Fibroblast of skin of scalp (primary cell): Measurements from ENCODE around the gene NCAPH2.
"Not testable (repeated sequence)": the region's sequence is repeated elsewhere in the genome, so short reads cannot be mapped to it uniquely, and the experiment has no call there.

Source experiments
- DNase-seq: peaks from one replicate; pipeline ENCODE4 v3.0.0-alpha.2; 2013

Gene NCAPH2

DNA sequence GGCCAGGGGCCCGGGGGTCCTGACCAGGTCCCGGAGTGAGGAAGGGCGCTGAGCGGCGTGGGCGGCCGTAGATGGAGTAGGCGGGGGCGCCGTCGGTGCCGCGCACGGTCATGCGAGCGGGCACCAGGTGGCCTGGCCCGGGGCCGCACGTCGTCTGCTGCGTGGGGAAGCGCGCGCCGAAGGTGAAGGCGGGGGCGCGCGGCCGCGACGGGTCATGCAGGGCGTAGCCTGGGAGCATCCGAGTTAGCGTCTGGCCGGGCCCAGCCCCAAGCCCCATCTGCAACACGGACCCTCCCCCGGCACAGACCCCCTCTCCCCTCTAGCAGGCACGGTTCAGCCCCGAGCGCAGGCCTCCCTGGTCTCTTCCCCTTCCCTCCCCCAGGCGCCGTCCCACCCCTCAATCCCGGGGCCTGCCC, 23.5 kb downstream of the NCAPH2 start:
- no peak for DNase-seq

DNA sequence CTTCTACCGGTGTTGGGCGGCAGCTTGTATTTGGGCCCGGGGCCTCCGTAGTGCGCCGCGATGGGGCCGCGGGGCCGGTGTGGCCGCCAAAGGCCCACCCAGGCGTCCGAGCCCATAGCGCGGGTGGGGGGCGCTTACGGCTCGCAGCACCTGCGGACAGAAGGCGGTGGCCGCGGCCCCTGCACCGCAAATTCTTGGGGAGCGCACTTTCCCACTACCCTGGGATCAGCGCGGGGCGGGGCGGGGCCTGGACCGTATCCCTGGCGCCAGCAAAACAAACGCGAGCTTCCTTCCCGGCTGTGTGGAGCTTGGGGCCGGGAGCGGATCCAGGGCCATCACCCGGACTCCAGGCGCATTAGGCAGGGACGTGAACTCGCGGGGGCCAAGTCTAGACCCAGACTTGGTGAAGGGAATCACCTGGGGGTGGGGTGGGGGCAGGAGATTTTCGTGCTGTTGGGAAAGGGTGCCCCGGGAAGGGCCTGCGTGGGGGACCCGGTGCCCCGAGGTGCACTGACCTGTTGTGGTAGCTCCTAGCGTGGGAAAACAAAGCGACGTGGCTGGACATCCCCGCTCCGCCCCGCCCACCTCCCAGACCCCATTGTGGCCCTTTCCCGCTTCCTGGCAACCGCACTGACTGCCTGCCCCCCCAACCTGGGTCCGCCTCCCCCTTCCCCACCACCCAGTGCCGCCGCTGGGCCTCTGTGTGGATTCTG, 24.1 kb downstream of the NCAPH2 start:
- DNase-seq, result peak; percentile 45

DNA sequence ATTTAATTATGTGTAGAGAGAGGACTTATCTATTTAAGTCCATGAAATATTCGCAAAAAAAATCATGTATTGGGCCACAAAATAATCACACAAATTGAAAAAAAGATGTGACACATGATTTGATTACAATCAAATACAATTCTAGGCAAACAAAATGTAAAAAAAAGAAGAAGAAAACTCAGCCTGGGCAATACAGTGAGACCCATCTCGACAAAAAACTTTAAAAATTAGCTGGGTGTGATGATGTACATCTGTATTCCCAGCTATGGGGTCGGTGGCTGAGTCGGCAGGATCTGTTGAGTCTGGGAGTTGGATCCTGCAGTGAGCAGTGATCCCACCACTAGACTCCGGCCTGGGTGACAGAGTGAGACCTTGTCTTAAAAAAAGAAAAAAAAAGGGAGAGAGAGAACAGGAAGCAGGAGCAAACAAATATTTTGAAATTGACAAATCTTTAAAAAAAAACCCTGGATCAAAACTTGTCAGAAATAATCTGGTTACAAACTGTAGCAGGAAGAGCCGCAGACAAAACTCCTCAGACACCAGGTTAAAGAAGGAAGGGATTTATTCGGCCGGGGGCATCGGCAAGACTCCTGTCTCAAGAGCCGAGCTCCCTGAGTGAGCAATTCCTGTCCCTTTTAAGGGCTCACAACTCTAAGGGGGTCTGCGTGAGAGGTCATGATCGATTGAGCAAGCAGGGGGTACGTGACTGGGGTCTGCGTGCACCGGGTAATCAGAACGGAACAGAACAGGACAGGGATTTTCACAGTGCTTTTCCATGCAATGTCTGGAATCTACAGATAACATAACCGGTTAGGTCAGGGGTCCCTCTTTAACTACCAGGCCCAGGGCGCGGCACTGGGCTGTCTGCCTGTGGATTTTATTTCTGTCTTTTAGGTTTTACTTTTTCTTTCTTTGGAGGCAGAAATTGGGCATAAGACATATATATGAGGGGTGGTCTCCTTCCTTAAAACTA, 25.1 kb downstream of the NCAPH2 start:
- no peak for DNase-seq

DNA sequence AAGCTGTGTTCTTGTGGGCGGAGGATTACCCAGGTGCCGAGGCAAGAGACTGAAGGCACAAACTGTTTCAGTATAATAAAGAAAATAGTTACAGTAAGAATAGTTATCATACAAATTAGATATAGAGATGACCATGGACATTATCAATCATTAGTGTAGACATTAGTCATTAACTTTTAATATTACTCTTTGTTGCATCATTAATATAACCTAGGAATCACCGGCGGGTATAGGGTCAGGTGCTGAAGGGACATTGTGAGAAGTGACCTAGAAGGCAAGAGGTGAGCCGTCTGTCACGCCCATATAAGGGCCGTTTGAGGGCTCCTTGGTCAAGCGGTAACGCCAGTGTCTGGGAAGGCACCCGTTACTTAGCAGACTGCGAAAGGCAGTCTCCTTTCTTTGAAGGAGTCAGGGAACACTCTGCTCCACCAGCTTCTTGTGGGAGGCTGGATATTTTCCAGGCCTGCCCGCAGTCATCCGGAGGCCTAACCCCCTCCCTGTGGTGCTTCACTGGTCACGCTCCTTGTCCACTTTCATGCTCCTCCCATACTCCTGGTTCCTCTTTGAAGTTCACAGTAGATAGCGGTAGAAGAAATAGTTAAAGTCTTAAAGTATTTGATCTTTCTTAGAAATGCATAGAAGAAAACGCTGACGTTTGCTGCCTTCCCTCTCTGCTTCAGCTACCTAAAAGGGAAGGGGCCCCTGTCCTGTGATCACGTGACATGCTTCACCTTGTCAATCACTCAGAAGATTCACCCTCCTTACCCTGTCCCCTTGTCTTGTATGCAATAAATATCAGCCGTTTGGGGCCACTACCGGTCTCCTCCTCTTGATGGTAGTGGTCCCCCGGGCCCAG, 26.1 kb downstream of the NCAPH2 start:
- not testable (repeated sequence) for DNase-seq

DNA sequence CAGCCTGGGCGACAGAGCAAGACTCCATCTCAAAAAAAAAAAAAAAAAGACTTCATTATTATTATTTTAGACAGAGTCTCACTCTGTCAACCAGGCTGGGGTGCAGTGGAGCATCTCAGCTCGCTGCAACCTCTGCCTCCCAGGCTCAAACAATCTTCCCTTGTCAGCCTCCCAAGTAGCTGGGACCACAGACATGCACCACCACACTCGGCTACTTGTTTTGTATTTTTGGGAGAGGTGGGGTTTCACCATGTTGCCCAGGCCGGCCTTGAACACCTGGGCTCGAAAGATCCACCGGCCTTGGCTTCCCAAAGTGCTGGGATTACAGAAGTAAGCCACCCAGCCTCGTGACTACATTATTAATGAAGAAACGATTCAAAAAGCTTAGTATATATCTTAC, 27.1 kb downstream of the NCAPH2 start:
- no peak for DNase-seq

DNA sequence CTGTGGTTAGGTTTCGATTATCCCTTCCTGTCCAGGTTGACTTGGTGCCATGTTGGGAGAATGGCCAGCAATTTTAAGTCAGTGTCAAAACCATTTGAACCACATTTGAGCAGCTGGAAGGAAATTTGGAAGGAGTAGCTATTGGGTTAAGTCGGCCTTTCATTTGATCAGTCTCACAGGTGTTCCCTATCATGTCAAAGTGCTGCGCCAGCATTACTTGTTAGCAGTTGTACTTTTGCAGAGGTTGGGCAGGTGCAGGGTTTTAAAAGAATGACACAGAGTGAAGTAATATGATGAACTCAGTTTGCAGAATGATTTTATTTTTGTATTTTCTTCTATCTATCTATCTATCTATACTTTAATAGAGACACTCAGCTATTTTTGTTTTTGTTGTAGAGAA, 28.2 kb downstream of the NCAPH2 start:
- no peak for DNase-seq

DNA sequence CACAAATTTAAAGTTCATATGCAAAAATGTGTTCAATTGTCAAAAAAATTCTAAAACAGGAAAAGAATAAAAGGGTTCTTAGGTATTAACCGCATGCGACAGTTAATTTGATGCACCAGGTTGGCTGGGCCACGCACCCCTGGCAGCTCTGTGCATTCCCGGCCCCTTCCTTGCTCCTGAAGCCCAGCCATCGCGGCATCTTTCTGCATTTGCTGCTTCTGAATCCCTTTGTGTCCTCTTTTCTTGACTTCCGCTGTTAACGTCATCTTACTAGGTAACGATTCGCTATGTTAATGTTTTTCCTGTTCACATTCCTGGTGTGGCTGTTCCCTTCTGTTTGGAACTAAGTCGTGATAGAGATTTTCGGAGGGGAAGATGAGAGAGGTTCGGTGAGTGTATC, 29.7 kb downstream of the NCAPH2 start:
- no peak for DNase-seq

DNA sequence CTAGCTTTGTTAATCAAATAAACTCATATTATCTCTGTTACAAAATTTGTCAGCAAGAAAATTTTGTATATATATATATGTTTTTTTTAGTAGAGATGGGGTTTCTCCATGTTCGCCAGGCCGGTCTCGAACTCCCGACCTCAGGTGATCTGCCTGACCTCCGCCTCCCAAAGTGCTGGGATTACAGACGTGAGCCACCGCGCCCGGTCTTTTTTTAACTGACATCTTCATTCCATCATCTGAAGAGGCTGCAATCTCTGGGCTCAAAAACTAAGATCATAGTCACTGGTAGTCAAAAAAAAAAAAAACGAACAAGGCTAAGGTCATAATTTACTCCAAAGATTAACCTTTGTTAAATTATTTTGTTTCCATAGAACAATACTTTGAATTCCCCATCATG, 32.4 kb downstream of the NCAPH2 start:
- no peak for DNase-seq

DNA sequence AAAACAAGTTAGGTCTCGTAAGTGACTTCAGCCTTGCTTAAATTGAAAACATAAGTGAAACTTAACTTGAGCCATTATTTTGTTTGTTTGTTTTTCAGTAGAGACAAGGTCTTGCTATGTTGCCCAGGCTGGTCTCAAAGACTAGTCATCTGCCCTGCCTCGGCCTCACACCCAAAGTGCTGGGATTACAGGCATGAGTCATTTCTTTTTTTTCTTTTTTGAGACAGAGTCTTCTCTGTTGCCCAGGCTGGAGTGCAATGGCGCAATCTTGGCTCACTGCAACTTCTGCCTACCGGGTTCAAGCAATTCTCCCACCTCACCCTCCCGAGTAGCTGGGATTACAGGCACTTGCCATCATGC, 33.6 kb downstream of the NCAPH2 start:
- peak; percentile 84 for DNase-seq

DNA sequence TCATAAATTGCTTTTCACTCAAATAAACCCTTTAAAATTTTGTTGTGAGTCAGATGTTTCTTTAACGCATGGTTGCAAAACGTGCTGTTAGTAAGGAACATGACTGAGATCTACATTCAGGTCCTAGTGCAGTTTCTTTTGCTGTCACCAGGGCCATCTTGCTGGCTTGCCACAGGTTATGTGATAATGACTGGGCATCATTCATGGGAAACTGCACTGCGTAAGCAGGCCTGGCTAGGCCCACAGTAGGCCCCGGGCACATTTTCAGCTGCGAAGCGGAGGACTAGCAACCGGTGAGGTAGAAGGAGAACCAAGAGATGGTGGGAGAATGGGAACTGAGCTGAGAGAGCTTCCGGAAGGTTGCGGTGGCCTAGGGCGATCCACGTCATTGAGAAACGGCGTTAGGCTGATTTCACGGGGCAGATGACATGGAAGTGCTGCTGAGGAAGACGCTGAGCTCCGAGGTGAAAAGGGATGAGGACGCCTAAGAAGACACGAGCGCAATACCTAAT, 34.4 kb downstream of the NCAPH2 start:
- no peak for DNase-seq

DNA sequence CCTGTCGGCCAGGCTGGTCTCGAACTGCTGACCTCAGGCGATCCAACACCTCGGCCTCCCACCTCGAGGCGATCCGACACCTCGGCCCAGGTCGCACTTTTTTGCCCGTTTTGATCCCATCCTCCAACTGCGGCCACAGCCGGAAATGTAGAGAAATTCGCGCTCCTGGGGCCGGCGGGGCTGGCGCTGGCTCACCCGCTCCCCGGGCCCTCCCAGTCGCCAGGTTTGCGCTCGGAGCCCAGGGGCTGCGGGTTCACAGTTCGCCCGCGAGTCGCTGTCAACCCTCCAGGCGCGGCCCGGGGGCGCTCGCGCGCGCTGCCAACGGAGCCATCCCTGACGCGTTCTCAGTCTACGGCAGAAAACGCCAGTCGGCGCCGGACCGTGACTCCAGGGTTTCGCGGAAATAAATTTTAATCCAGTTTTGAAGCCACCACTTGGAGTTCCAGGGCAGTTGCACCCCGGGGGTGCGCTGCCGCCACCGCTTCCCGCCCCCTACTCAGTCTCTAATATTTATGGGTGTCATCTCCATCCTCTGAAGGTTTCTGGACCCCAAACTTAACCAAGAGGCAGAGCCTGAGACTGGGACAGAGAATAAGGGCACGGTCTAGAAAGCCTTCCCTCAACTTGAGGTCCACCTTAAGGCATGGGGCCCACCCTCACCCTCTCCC, 36.2 kb downstream of the NCAPH2 start:
- peak; percentile 71 for DNase-seq

DNA sequence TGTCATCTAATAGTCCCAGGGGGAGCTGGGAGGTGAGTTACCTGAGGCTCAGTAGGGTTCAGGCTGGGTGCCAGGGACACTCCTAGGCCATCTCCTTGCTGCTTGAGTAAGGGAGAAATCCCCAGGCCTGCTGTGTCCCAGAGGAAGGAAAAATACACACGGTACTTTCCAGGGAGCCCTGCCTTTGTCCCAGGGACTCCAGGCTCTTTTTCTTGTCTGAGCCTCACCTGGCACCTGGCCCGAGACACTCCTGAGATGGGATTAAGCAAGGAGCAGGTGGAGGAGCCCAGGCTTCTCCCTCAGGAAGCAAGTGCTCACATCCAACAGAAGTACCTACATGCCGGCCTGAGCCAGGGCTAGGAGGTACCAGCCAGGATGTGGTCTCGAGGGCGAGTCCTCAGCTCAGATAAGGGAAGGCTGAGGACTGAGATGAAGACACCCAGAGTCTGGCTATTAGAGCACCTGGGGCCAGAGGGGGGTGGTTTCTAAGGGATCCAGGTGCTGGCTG, 36.8 kb downstream of the NCAPH2 start:
- no peak for DNase-seq

DNA sequence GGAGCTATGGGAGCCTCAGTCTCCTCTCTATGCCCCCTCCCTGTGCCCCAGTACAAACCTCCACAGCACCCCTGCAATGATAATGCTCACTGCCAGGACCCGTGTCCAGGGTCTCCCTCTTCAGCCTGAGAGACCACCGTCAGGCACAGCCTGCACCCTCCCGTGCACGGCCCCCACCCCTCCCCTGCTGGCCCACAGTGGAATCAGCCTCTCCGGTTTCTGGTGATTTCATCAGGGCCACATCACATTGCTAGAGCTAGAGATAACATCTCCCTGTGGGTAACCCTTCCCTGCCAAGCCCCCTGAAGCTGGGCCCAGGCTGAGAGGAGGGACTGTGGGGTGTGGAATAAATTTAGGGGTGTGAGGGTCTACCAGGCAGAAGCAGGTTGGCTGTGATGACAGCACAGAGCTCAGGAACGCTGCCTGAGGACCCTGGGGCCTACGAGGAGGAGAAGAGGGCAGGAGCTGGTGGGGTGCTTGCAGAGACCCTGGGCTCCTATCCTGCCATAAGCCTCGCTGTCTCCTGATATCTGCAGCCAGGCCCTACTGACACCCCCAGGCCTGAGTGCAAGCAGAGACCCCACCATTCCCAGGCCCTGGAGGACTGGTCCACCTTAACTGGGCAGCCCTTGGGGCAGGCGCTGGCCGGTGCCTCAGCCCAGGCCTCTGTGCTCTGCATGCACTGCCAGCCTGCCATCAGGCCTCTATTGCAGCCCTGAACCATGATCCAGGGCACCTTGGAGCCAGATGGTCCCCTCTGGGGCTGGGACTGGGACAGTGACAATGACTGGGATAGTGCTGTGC, 37.7 kb downstream of the NCAPH2 start, which contains the start of gene KLHDC7B:
TSS of gene KLHDC7B (plus strand) at position 378 of the 804 bp plus-strand sequence. CDS start at position 723, 345 bp downstream.
- peak; percentile 82 for DNase-seq

DNA sequence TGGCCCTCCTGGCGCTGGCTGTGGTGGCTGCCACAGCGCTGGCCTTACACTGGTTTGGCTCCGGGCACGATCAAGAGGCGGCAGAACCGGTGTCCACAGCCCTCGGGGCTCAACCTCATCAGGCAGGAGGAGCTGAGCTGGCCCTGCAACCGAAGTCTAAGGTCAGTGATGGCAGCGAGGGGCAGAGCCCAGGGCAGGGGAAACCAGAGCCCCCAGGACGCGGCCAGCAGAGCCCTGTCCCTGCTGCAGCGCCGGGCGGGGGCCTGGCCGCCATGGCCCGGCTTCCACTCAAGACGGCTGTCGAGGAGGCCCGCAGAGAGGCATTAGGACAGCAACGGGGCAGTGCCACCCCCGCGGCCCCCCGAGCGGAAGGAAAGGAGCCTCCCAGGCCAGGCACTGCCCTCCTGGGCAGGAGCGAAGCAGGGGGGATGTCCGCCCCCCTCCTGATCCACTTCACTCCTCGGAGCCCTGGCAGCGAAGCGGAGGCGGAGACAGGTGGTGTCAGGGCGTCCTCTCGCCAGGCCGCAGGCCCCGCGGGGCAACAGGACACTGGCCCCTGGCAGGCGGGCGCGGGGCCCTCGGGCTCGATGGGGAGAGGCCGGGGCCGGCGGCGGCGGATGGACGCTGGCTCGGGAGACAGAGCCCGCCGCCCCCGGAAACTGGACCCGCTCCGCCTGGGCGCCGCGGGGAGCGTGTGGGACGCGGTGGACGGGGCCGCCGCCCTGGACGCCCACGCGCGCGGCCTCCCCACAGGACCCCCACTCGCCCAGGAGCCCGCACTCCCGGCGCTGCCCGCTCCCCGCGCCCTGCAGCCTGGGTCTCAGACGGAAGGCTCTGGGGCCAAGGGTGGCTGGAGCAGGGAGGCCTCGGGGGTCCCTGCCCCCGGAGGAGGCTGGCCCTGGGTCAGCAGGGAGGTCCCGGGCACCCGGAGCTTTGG, 38.6 kb downstream of the NCAPH2 start:
- no peak for DNase-seq

DNA sequence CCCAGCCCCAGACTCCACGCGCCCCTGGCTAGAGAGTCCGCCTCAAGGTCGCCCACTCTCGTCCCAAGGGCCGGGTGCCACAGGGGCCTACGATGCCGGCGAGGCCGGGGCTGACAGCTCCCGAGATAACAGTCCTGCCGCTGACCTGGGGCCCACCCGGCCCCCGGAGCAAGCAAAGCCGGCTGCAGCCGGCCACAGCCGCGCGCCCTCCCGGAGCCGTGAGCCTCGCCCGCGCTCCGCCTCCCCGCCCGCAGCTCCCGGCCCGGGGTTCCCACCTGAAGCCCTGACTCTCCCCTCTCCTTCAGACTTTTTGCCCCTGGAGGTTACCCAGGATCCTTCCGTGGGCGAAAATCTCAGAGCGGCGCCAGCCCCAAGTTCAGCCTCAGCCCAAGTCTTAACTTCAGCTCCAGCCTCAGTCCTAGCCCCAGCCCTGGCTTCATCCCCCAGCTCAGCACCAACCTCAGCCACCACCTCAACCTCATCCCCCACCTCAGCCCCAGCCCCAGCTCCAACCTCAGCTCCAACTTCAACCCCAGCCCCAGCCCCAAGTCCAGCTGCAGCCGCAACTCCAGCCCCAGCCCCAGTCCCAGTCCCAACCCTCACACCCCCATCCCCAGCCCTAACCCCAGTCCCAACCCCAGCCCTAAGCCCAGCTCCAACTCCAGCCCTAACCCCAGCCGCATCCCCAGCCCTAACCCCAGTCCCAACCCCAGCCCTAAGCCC, 39.4 kb downstream of the NCAPH2 start:
- DNase-seq, result no peak

DNA sequence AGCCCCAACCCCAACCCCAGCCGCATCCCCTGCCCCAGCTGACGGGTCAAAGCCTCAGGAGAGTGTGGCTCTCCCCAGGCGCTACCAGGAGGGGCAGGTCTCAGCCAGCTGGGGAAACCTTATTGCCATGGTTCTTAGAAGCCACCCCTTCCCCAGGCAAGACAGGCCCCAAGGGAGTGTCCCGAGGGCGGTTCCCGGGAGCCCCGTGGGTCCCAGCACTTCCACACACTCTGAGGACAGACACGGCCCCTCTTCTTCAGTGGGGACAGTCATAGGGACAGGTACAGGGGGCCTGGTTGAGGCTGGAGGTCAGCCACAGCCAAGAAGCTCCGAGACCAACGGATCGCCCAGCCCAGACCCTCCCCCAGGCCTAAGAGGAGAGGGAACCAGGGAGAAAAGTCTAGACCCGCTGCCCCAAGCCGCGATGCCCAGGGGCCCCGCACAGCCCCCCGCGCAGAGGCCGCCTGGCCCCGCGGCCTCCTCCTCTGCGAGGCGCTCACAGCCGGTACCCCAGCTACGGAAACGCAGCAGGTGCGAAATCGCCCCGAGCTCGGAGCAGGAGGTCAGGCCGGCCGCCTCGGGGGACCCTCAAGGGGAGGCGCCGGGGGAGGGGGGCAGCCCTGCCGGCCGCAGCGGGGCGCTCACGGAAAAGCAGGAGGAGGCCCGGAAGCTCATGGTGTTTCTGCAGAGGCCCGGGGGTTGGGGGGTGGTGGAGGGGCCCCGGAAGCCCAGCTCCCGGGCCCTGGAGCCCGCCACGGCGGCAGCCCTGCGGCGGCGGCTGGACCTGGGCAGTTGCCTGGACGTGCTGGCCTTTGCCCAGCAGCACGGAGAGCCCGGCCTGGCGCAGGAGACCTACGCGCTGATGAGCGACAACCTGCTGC, 40.3 kb downstream of the NCAPH2 start:
- DNase-seq, result no peak

DNA sequence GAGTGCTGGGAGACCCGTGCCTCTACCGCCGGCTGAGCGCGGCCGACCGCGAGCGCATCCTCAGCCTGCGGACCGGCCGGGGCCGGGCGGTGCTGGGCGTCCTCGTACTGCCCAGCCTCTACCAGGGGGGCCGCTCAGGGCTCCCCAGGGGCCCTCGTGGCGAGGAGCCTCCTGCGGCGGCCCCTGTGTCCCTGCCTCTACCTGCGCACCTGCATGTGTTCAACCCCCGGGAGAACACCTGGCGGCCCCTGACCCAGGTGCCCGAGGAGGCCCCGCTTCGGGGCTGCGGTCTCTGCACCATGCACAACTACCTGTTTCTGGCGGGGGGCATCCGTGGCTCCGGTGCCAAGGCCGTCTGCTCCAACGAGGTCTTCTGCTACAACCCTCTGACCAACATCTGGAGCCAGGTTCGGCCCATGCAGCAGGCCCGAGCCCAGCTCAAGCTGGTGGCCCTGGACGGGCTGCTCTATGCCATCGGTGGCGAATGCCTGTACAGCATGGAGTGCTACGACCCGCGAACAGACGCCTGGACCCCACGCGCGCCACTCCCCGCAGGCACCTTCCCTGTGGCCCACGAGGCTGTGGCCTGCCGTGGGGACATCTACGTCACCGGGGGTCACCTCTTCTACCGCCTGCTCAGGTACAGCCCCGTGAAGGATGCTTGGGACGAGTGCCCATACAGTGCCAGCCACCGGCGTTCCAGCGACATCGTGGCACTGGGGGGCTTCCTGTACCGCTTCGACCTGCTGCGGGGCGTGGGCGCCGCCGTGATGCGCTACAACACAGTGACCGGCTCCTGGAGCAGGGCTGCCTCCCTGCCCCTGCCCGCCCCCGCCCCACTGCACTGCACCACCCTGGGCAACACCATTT, 41.1 kb downstream of the NCAPH2 start:
- no peak for DNase-seq
